Loucy (cell line): Measurements from ENCODE around the gene TLX2.

Source experiments
- H2AFZ ChIP-seq: fragments of 200-600 bp; sonication (generic); 2 replicates; pipeline ENCODE4 v1.6.0; 2016; ENCODE audit warnings: antibody characterized with exemption, mild to moderate bottlenecking, low read length, moderate library complexity
- H3F3A ChIP-seq: fragments of 200-600 bp; 2 replicates; pipeline ENCODE4 v1.6.0; 2016; ENCODE audit warnings: antibody characterized with exemption, low read depth, mild to moderate bottlenecking
- H3K27me3 ChIP-seq: fragments of 200-600 bp; sonication (generic); 2 replicates; pipeline ENCODE4 v1.6.1; 2014; ENCODE audit warnings: low read length, mild to moderate bottlenecking; ENCODE audit not compliant: insufficient read depth, poor library complexity, severe bottlenecking
- H3K36me3 ChIP-seq: fragments of 200-600 bp; sonication (generic); 2 replicates; pipeline ENCODE4 v1.6.1; 2016; ENCODE audit warnings: low read length; ENCODE audit not compliant: insufficient read depth
- H3K4me1 ChIP-seq: fragments of 200-600 bp; sonication (generic); 2 replicates; pipeline ENCODE4 v1.5.1; 2014; ENCODE audit warnings: low read length, mild to moderate bottlenecking; ENCODE audit not compliant: insufficient read depth, poor library complexity, severe bottlenecking
- H3K4me2 ChIP-seq: fragments of 200-600 bp; sonication (generic); 2 replicates; pipeline ENCODE4 v1.6.0; 2014; ENCODE audit warnings: antibody characterized with exemption, low read length, low read depth, mild to moderate bottlenecking; ENCODE audit not compliant: poor library complexity, severe bottlenecking
- H3K4me3 ChIP-seq: fragments of 200-600 bp; sonication (generic); 2 replicates; pipeline ENCODE4 v1.5.1; 2014; ENCODE audit warnings: low read length, mild to moderate bottlenecking, mixed read lengths; ENCODE audit not compliant: poor library complexity, severe bottlenecking
- H3K79me2 ChIP-seq: fragments of 200-600 bp; sonication (generic); 2 replicates; pipeline ENCODE4 v1.6.1; 2014; ENCODE audit warnings: low read length; ENCODE audit not compliant: insufficient read depth
- H3K9ac ChIP-seq: fragments of 200-600 bp; sonication (generic); 2 replicates; pipeline ENCODE4 v1.6.0; 2014; ENCODE audit warnings: mild to moderate bottlenecking, low read depth, low read length, moderate library complexity; ENCODE audit not compliant: poor library complexity, severe bottlenecking
- H3K9me2 ChIP-seq: fragments of 200-600 bp; sonication (generic); replicated peaks from 2 replicates; pipeline ENCODE4 v1.6.1; 2016; ENCODE audit warnings: low read depth, low read length, mixed read lengths
- H3K9me3 ChIP-seq: fragments of 200-600 bp; sonication (generic); 2 replicates; pipeline ENCODE4 v1.6.1; 2014; ENCODE audit warnings: mild to moderate bottlenecking, antibody characterized with exemption, low read length, low read depth; ENCODE audit not compliant: insufficient read depth
- H4K20me1 ChIP-seq: fragments of 200-600 bp; sonication (generic); 2 replicates; pipeline ENCODE4 v1.6.0; 2014; ENCODE audit warnings: antibody characterized with exemption, low read length, mild to moderate bottlenecking; ENCODE audit not compliant: insufficient read depth, poor library complexity, severe bottlenecking
- CTCF ChIP-seq: fragments of 200-600 bp; sonication (generic); conservative IDR thresholded peaks from 2 replicates; pipeline ENCODE4 v1.5.1; 2014; ENCODE audit warnings: mild to moderate bottlenecking, antibody characterized with exemption, low read length
- EZH2phosphoT487 ChIP-seq: fragments of 200-600 bp; IDR thresholded peaks from 2 replicates; pipeline ENCODE4 v1.6.1; 2018; ENCODE audit warnings: antibody characterized with exemption, mild to moderate bottlenecking, moderate library complexity, borderline replicate concordance

TLX2 gene

GRCh38 chr2:74526649-74527230, 12.5 kb downstream of the TLX2 start:
- Histone ChIP-seq H3K79me2 (peaks cover 50% of the 10 kb centered on the region), H2AFZ (no peak overlapping the region), H3K27me3 (peaks cover 4% of the 10 kb centered on the region), H3K9me3 (no peaks in the 10 kb centered on the region), H3K9ac (no peak overlapping the region), H3K4me2 (peak overlapping the region; percentile 100), H3K4me1 (peaks cover 31% of the 10 kb centered on the region), H4K20me1 (peaks cover 18% of the 10 kb centered on the region), H3K9me2 (no peaks in the 10 kb centered on the region), H3K4me3 (no peak overlapping the region), H3F3A (0 out of 2 replicates have a peak, but pooled peaks cover 3% of the 10 kb centered on the region), H3K36me3 (peaks cover 17% of the 10 kb centered on the region; the same call in 1 of the 2 replicates)
- no peak for TF ChIP-seq EZH2phosphoT487
- TF ChIP-seq CTCF = no peak

GRCh38 chr2:74527741-74528140, 13.5 kb downstream of the TLX2 start:
- Histone ChIP-seq H3K4me2 (peak overlapping the region; percentile 100), H3K36me3 (peaks cover 19% of the 10 kb centered on the region; the same call in 1 of the 2 replicates), H3K4me3 (peak overlapping the region; percentile 100), H3K9ac (peak overlapping the region; percentile 93), H3K4me1 (peaks cover 35% of the 10 kb centered on the region), H3K27me3 (peaks cover 4% of the 10 kb centered on the region), H3K79me2 (peaks cover 53% of the 10 kb centered on the region), H2AFZ (no peak overlapping the region), H3K9me3 (no peaks in the 10 kb centered on the region), H4K20me1 (peaks cover 22% of the 10 kb centered on the region), H3K9me2 (no peaks in the 10 kb centered on the region), H3F3A (0 out of 2 replicates have a peak, but pooled peaks cover 3% of the 10 kb centered on the region)
- no peak for TF ChIP-seq CTCF

- Histone ChIP-seq H3K4me3 (peak overlapping the region; percentile 100), H3K9me2 (no peaks in the 10 kb centered on the region), H3K27me3 (peaks cover 4% of the 10 kb centered on the region), H3F3A (0 out of 2 replicates have a peak, but pooled peaks cover 3% of the 10 kb centered on the region), H3K9ac (peak overlapping the region; percentile 93), H3K79me2 (peaks cover 53% of the 10 kb centered on the region), H3K9me3 (no peaks in the 10 kb centered on the region), H2AFZ (peak overlapping the region; percentile 80), H4K20me1 (peaks cover 22% of the 10 kb centered on the region), H3K4me1 (peaks cover 35% of the 10 kb centered on the region), H3K4me2 (peak overlapping the region; percentile 100), H3K36me3 (peaks cover 20% of the 10 kb centered on the region; the same call in 1 of the 2 replicates)
- TF ChIP-seq EZH2phosphoT487 (no peak), CTCF (peak; percentile 23)
These were observed 14.5 kb downstream of the TLX2 start for GRCh38 chr2:74528600-74529356.
